RWPE2 (cell line): ENCODE measurements around the gene FBXL17.

Experiments
- ATAC-seq: fragments of 200-7000 bp; cut with Tn5 transposase; 3 replicates; pipeline ENCODE4 v1.9.1; 2021; ENCODE audit warnings: low read depth
- DNase-seq: peaks from one replicate; pipeline ENCODE4 v3.0.0-alpha.2; 2020; ENCODE audit warnings: low spot score
- H3K27ac ChIP-seq: fragments of 450-650 bp; 2 replicates; pipeline ENCODE4 v1.5.1; 2017; ENCODE audit warnings: mild to moderate bottlenecking; ENCODE audit not compliant: poor library complexity, severe bottlenecking
- H3K27me3 ChIP-seq: fragments of 250-450 bp; sonication (Bioruptor Pico); 2 replicates; pipeline ENCODE4 v1.5.1; 2021; ENCODE audit warnings: mild to moderate bottlenecking, moderate library complexity; ENCODE audit not compliant: insufficient read depth, poor library complexity, severe bottlenecking
- H3K36me3 ChIP-seq: fragments of 250-450 bp; sonication (Bioruptor Pico); 2 replicates; pipeline ENCODE4 v1.5.1; 2020; ENCODE audit warnings: low read depth, mild to moderate bottlenecking, moderate library complexity
- H3K4me1 ChIP-seq: fragments of 250-450 bp; sonication (Bioruptor Pico); 2 replicates; pipeline ENCODE4 v1.5.1; 2021; ENCODE audit warnings: mild to moderate bottlenecking, moderate library complexity; ENCODE audit not compliant: insufficient read depth, poor library complexity, severe bottlenecking
- H3K4me3 ChIP-seq: fragments of 250-450 bp; sonication (Bioruptor Pico); 2 replicates; pipeline ENCODE4 v1.5.1; 2021; ENCODE audit warnings: mild to moderate bottlenecking, moderate library complexity; ENCODE audit not compliant: severe bottlenecking
- H3K9me3 ChIP-seq: fragments of 250-450 bp; sonication (Bioruptor Pico); 2 replicates; pipeline ENCODE4 v1.5.1; 2021; ENCODE audit warnings: mild to moderate bottlenecking, moderate library complexity; ENCODE audit not compliant: severe bottlenecking
- TF ChIP-seq, protein P1 (sequence below): fragments of 450-650 bp; IDR thresholded peaks from one replicate; pipeline ENCODE4 v1.5.1; 2017; ENCODE audit warnings: mild to moderate bottlenecking, moderate library complexity; ENCODE audit not compliant: poor library complexity, severe bottlenecking

Gene FBXL17

DNA sequence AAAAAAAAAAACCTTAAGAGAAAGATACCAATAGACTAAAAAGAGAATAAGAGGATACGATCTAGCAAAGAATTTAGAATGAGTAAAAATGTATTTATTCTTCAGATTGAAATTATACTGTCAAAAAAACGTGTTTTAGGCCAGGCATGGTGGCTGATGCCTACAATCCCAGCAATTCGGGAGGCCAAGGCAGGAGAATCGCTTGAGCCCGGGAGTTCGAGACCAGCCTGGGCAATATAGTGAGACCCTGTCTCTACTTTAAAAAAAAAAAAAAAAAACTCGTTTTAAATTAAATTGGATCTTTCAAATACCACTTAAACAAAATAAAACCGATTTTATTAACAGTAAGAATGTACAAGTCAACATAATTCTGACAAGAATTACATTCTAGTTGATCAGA is 41.8 kb downstream of the FBXL17 start:
- Histone ChIP-seq H3K4me3 (no peak overlapping the region), H3K4me1 (no peaks in the 10 kb centered on the region), H3K9me3 (no peaks in the 10 kb centered on the region), H3K27me3 (no peaks in the 10 kb centered on the region), H3K27ac (no peak overlapping the region), H3K36me3 (no peaks in the 10 kb centered on the region)
- TF ChIP-seq, protein P1, sequence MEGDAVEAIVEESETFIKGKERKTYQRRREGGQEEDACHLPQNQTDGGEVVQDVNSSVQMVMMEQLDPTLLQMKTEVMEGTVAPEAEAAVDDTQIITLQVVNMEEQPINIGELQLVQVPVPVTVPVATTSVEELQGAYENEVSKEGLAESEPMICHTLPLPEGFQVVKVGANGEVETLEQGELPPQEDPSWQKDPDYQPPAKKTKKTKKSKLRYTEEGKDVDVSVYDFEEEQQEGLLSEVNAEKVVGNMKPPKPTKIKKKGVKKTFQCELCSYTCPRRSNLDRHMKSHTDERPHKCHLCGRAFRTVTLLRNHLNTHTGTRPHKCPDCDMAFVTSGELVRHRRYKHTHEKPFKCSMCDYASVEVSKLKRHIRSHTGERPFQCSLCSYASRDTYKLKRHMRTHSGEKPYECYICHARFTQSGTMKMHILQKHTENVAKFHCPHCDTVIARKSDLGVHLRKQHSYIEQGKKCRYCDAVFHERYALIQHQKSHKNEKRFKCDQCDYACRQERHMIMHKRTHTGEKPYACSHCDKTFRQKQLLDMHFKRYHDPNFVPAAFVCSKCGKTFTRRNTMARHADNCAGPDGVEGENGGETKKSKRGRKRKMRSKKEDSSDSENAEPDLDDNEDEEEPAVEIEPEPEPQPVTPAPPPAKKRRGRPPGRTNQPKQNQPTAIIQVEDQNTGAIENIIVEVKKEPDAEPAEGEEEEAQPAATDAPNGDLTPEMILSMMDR: no peak
- DNase-seq: no peak
- ATAC-seq: no peak

DNA sequence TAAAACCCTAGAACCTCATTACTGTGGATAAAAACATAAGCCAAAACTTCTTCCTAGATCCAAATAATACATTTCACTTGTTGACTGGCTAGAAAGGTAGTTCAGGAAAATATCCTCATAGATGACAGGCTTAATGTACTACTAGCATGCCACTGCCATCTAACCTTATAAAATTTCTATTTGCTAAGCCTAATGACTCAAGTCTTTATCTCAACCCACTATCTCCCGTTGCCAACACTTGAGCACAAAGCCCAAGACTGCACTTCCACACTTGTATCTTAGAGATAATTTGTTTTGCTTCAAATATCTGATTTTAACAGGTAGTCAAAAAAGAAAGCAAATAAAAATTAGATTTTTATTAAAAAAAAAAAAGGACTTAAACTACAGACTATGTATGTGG is 42.7 kb downstream of the FBXL17 start:
- DNase-seq: no peak
- Histone ChIP-seq H3K27me3 (no peaks in the 10 kb centered on the region), H3K36me3 (no peaks in the 10 kb centered on the region), H3K9me3 (no peaks in the 10 kb centered on the region), H3K4me3 (no peak overlapping the region), H3K4me1 (no peaks in the 10 kb centered on the region), H3K27ac (no peak overlapping the region)
- TF ChIP-seq, protein P1: no peak
- ATAC-seq: peak; percentile 50; the same call in 1 of the 3 replicates

GRCh38 chr5:108334225-108334624 is 47.7 kb downstream of the FBXL17 start:
- TF ChIP-seq, protein P1: no peak
- Histone ChIP-seq H3K4me3 (no peak overlapping the region), H3K27ac (no peak overlapping the region), H3K36me3 (no peaks in the 10 kb centered on the region), H3K27me3 (no peaks in the 10 kb centered on the region), H3K9me3 (no peaks in the 10 kb centered on the region), H3K4me1 (no peaks in the 10 kb centered on the region)
- ATAC-seq (no peak), DNase-seq (no peak)

GRCh38 chr5:108326982-108327381 is 54.9 kb downstream of the FBXL17 start:
- DNase-seq (no peak), ATAC-seq (no peak)
- Histone ChIP-seq H3K27me3 (no peaks in the 10 kb centered on the region), H3K4me3 (no peak overlapping the region), H3K4me1 (no peaks in the 10 kb centered on the region), H3K27ac (no peak overlapping the region), H3K36me3 (no peaks in the 10 kb centered on the region), H3K9me3 (no peaks in the 10 kb centered on the region)
- TF ChIP-seq, protein P1: no peak

GRCh38 chr5:108324886-108325285 is 57.0 kb downstream of the FBXL17 start:
- Histone ChIP-seq H3K4me3 (no peak overlapping the region), H3K27me3 (no peaks in the 10 kb centered on the region), H3K4me1 (no peaks in the 10 kb centered on the region), H3K9me3 (no peaks in the 10 kb centered on the region), H3K27ac (no peak overlapping the region), H3K36me3 (no peaks in the 10 kb centered on the region)
- TF ChIP-seq, protein P1: no peak
- DNase-seq (no peak), ATAC-seq (no peak)
